Body of pancreas (tissue), 4 donors: ENCODE measurements around the gene CAPG.

Source experiments
- CTCF ChIP-seq, 7 experiments: fragments of 450-650 bp in 4 of 7; fragments of 200-600 bp in 3 of 7; sonication (generic) in 3 of 7; IDR thresholded peaks; one replicate each; pipeline ENCODE4 v1.5.1; 2016 to 2019; ENCODE audit warnings: antibody characterized with exemption in 7 of 7
- POLR2A ChIP-seq, 3 donors: fragments of 450-650 bp; IDR thresholded peaks; one replicate each; pipeline ENCODE4 v1.6.1; 2016; ENCODE audit warnings: antibody characterized with exemption in 3 of 3, mild to moderate bottlenecking in 2 of 3

- TF ChIP-seq CTCF (IDR thresholded peaks at IDR 0.05) (no peak), POLR2A (IDR thresholded peaks at IDR 0.05) (no peak)
These were observed 14.2 kb downstream of the CAPG start for GRCh38 chr2:85395912-85396475.
